MG63 (cell line): Measurements from ENCODE around the gene KNDC1. TPM values are rescaled to one million over a fixed set of nuclear protein-coding genes. Genes with fewer than 3 reads are reported as not detected.
"Not testable (repeated sequence)": the region's sequence is repeated elsewhere in the genome, so short reads cannot be mapped to it uniquely, and the experiment has no call there.

Experiments
- DNase-seq: peaks from one replicate; pipeline ENCODE4 v3.0.0-alpha.2; 2020
- H3K27me3 ChIP-seq: fragments of 250-450 bp; sonication (Bioruptor Pico); 2 replicates; pipeline ENCODE4 v1.5.1; 2020; ENCODE audit warnings: mild to moderate bottlenecking, moderate library complexity
- H3K36me3 ChIP-seq: fragments of 250-450 bp; sonication (Bioruptor Pico); 2 replicates; pipeline ENCODE4 v1.5.1; 2020; ENCODE audit warnings: mild to moderate bottlenecking, moderate library complexity
- H3K4me3 ChIP-seq: fragments of 250-450 bp; sonication (Bioruptor Pico); 2 replicates; pipeline ENCODE4 v1.5.1; 2020; ENCODE audit warnings: mild to moderate bottlenecking, moderate library complexity
- H3K9me3 ChIP-seq: fragments of 250-450 bp; sonication (Bioruptor Pico); 2 replicates; pipeline ENCODE4 v1.5.1; 2020; ENCODE audit warnings: mild to moderate bottlenecking, moderate library complexity
- total RNA-seq: library from RNA; depleted of rRNA; stranded (reverse); fragments of >200 nt; shearing (Covaris generic); gene quantifications from 2 replicates; pipeline ENCODE4 v1.2.3, GENCODE V29; 2014; ENCODE audit warnings: low replicate concordance

KNDC1 gene
- total RNA-seq, 1 experiment from 2014 or later = 0.92 TPM

GRCh38 chr10:133210398-133211140 is 50.5 kb downstream of the KNDC1 start:
- H3K9me3 ChIP-seq = no peaks in the 10 kb centered on the region
- no peak overlapping the region for H3K4me3 ChIP-seq
- no peak for DNase-seq
- no peaks in the 10 kb centered on the region for H3K27me3 ChIP-seq
- H3K36me3 ChIP-seq = no peaks in the 10 kb centered on the region

GRCh38 chr10:133211141-133211830 is 51.3 kb downstream of the KNDC1 start:
- Histone ChIP-seq H3K27me3 (no peaks in the 10 kb centered on the region), H3K4me3 (no peak overlapping the region), H3K9me3 (no peaks in the 10 kb centered on the region), H3K36me3 (no peaks in the 10 kb centered on the region)
- no peak for DNase-seq

- no peak overlapping the region for H3K4me3 ChIP-seq
- H3K36me3 ChIP-seq = no peaks in the 10 kb centered on the region
- no peaks in the 10 kb centered on the region for H3K27me3 ChIP-seq
- no peak for DNase-seq
- H3K9me3 ChIP-seq = no peaks in the 10 kb centered on the region
Measured at GRCh38 chr10:133211959-133212852, 52.2 kb downstream of the KNDC1 start.

GRCh38 chr10:133212853-133213494 is 53.0 kb downstream of the KNDC1 start:
- Histone ChIP-seq H3K27me3 (no peaks in the 10 kb centered on the region), H3K4me3 (no peak overlapping the region), H3K36me3 (no peaks in the 10 kb centered on the region), H3K9me3 (no peaks in the 10 kb centered on the region)
- DNase-seq = no peak

- no peak for DNase-seq
- H3K36me3 ChIP-seq = no peaks in the 10 kb centered on the region
- H3K27me3 ChIP-seq = no peaks in the 10 kb centered on the region
- no peaks in the 10 kb centered on the region for H3K9me3 ChIP-seq
- no peak overlapping the region for H3K4me3 ChIP-seq
Measured at GRCh38 chr10:133213641-133214467, 53.8 kb downstream of the KNDC1 start.

GRCh38 chr10:133214468-133215410 is 54.7 kb downstream of the KNDC1 start:
- no peaks in the 10 kb centered on the region for H3K9me3 ChIP-seq
- no peaks in the 10 kb centered on the region for H3K36me3 ChIP-seq
- DNase-seq = no peak
- H3K4me3 ChIP-seq = no peak overlapping the region
- H3K27me3 ChIP-seq = no peaks in the 10 kb centered on the region

GRCh38 chr10:133215586-133215985 is 55.6 kb downstream of the KNDC1 start:
- H3K27me3 ChIP-seq = no peaks in the 10 kb centered on the region
- no peaks in the 10 kb centered on the region for H3K36me3 ChIP-seq
- no peaks in the 10 kb centered on the region for H3K9me3 ChIP-seq
- DNase-seq = no peak
- no peak overlapping the region for H3K4me3 ChIP-seq

- H3K9me3 ChIP-seq = no peaks in the 10 kb centered on the region
- DNase-seq = no peak
- H3K27me3 ChIP-seq = no peaks in the 10 kb centered on the region
- H3K36me3 ChIP-seq = no peaks in the 10 kb centered on the region
- H3K4me3 ChIP-seq = no peak overlapping the region
Measured at GRCh38 chr10:133216776-133217175, 56.8 kb downstream of the KNDC1 start.

- Histone ChIP-seq H3K27me3 (no peaks in the 10 kb centered on the region), H3K4me3 (no peak overlapping the region), H3K36me3 (no peaks in the 10 kb centered on the region), H3K9me3 (no peaks in the 10 kb centered on the region)
- no peak for DNase-seq
Measured at GRCh38 chr10:133217800-133218589, 58.0 kb downstream of the KNDC1 start.

GRCh38 chr10:133218891-133219290 is 58.9 kb downstream of the KNDC1 start:
- Histone ChIP-seq H3K27me3 (no peaks in the 10 kb centered on the region), H3K9me3 (no peaks in the 10 kb centered on the region), H3K4me3 (no peak overlapping the region), H3K36me3 (no peaks in the 10 kb centered on the region)
- DNase-seq = no peak

- no peak overlapping the region for H3K4me3 ChIP-seq
- H3K36me3 ChIP-seq = no peaks in the 10 kb centered on the region
- no peak for DNase-seq
- H3K9me3 ChIP-seq = no peaks in the 10 kb centered on the region
- no peaks in the 10 kb centered on the region for H3K27me3 ChIP-seq
Measured at GRCh38 chr10:133219782-133220181, 59.8 kb downstream of the KNDC1 start.

- no peak overlapping the region for H3K4me3 ChIP-seq
- DNase-seq = no peak
Measured at GRCh38 chr10:133221331-133221730, 61.3 kb downstream of the KNDC1 start.

GRCh38 chr10:133221756-133222155 is 61.7 kb downstream of the KNDC1 start:
- H3K9me3 ChIP-seq, H3K36me3 ChIP-seq, H3K4me3 ChIP-seq, DNase-seq, H3K27me3 ChIP-seq: not testable (repeated sequence)

More at GRCh38 chr10:133221331-133221730, 61.3 kb downstream of the KNDC1 start:
- Histone ChIP-seq H3K36me3 (no peaks in the 10 kb centered on the region), H3K27me3 (no peaks in the 10 kb centered on the region), H3K9me3 (no peaks in the 10 kb centered on the region)

- DNase-seq = no peak
Measured at GRCh38 chr10:133224076-133224475, 64.1 kb downstream of the KNDC1 start.

More at GRCh38 chr10:133224076-133224475, 64.1 kb downstream of the KNDC1 start:
- no peaks in the 10 kb centered on the region for H3K9me3 ChIP-seq
- H3K27me3 ChIP-seq = peaks cover under 1% of the 10 kb centered on the region
- no peaks in the 10 kb centered on the region for H3K36me3 ChIP-seq
- no peak overlapping the region for H3K4me3 ChIP-seq
